Osteoblast (primary cell): ENCODE measurements around the gene LRRC8D. TPM values are rescaled to one million over a fixed set of nuclear protein-coding genes. Genes with fewer than 3 reads are reported as not detected.
"Not testable (repeated sequence)": the region's sequence is repeated elsewhere in the genome, so short reads cannot be mapped to it uniquely, and the experiment has no call there.

Source experiments
- DNase-seq: peaks from one replicate; pipeline ENCODE4 v3.0.0; 2011; ENCODE audit warnings: low spot score, mixed read lengths; ENCODE audit not compliant: insufficient read length; ENCODE audit errors: missing footprints
- H2AFZ ChIP-seq: 2 replicates; pipeline ENCODE4 v1.6.0; 2011; ENCODE audit warnings: mild to moderate bottlenecking, low read length
- H3K27ac ChIP-seq: 2 replicates; pipeline ENCODE4 v1.5.1; 2011; ENCODE audit warnings: mild to moderate bottlenecking, low read depth, low read length, moderate library complexity
- H3K27me3 ChIP-seq: 2 replicates; pipeline ENCODE4 v1.6.0; 2012; ENCODE audit warnings: mild to moderate bottlenecking, control low read depth, inconsistent platforms, low read length, moderate library complexity; ENCODE audit not compliant: insufficient read depth
- H3K36me3 ChIP-seq: 2 replicates; pipeline ENCODE4 v1.5.1; 2011; ENCODE audit warnings: mild to moderate bottlenecking, low read length, control low read depth, moderate library complexity; ENCODE audit not compliant: insufficient read depth
- H3K4me1 ChIP-seq: 2 replicates; pipeline ENCODE4 v1.5.1; 2011; ENCODE audit warnings: mild to moderate bottlenecking, low read length, control low read depth, moderate library complexity; ENCODE audit not compliant: insufficient read depth
- H3K4me2 ChIP-seq: 2 replicates; pipeline ENCODE4 v1.6.0; 2011; ENCODE audit warnings: mild to moderate bottlenecking, low read length; ENCODE audit not compliant: insufficient read depth
- H3K4me3 ChIP-seq: fragments of 200-600 bp; sonication (generic); 3 replicates; pipeline ENCODE4 v1.5.1; 2012; ENCODE audit warnings: mild to moderate bottlenecking, low read length, inconsistent platforms; ENCODE audit not compliant: insufficient read depth
- H3K79me2 ChIP-seq: 2 replicates; pipeline ENCODE4 v1.6.0; 2012; ENCODE audit warnings: mild to moderate bottlenecking, low read length, control low read depth, inconsistent platforms; ENCODE audit not compliant: insufficient read depth
- H3K9me3 ChIP-seq: 2 replicates; pipeline ENCODE4 v1.5.1; 2011; ENCODE audit warnings: low read depth, low read length, control low read depth
- H4K20me1 ChIP-seq: 2 replicates; pipeline ENCODE4 v1.6.0; 2012; ENCODE audit warnings: mild to moderate bottlenecking, low read length, control low read depth; ENCODE audit not compliant: insufficient read depth
- CTCF ChIP-seq: IDR thresholded peaks from 2 replicates; pipeline ENCODE4 v1.5.1; 2011; ENCODE audit warnings: mild to moderate bottlenecking, low read depth, low read length, moderate library complexity; ENCODE audit errors: extremely low read depth
- total RNA-seq: library from RNA; depleted of rRNA; stranded (reverse); fragments of >200 nt; gene quantifications from 2 replicates; pipeline ENCODE4 v1.2.3, GENCODE V29; 2012

Gene LRRC8D
- 23.6 and 30.4 TPM in 2 replicates for total RNA-seq

GRCh38 chr1:89820422-89821321, at the start of gene LRRC8D:
Gene LRRC8D, plus strand, starts transcription at chr1:89821032. Its CDS starts 112,037 bp downstream, at chr1:89933069.
- no peaks in the 10 kb centered on the region for H4K20me1 ChIP-seq
- no peaks in the 10 kb centered on the region for H3K36me3 ChIP-seq
- TF ChIP-seq CTCF = no peak
- H3K27ac ChIP-seq = no peak within 1 kb of the TSS
- peak; percentile 98 for DNase-seq
- H3K79me2 ChIP-seq = no peaks in the 10 kb centered on the region
- H3K9me3 ChIP-seq = no peaks in the 10 kb centered on the region
- peaks cover 6% of the 10 kb centered on the region for H3K4me1 ChIP-seq
- H2AFZ ChIP-seq = peak within 1 kb of the TSS; percentile 96
- H3K4me3 ChIP-seq = peak within 1 kb of the TSS; percentile 76
- peak within 1 kb of the TSS; percentile 87 for H3K4me2 ChIP-seq
- peaks cover 29% of the 10 kb centered on the region for H3K27me3 ChIP-seq

DNA sequence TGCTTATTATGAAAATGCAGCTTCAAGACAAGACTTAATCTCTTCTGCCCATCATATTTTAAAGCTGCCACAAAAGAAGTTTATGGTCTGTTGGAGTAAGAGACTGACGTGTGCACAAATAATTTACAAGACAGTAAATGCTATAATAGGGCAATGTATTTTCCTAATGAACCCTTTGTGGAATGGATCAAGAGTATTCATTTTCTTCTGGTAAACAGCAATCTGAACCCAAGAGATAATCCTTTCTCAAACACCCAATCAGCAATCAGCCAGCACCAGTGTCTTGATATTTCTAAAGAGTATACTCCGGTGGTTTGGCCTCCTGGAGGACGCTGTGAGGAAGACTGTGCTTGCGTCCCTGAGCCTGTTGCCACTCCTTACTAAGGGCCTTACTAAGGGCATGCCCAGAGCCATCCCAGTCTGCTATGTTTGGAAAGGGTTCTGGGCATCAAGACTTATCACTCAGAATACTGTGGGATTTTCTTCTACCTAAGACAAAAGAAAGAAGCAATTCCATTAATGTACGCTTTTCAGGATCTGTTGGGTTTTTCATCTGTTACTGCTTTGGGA, 48.8 kb upstream of the LRRC8D start:
- Histone ChIP-seq H3K4me2 (no peak overlapping the region), H3K4me1 (no peaks in the 10 kb centered on the region), H3K36me3 (no peaks in the 10 kb centered on the region), H3K4me3 (no peak overlapping the region), H3K79me2 (no peaks in the 10 kb centered on the region), H4K20me1 (no peaks in the 10 kb centered on the region), H3K9me3 (no peaks in the 10 kb centered on the region), H3K27me3 (peaks cover 13% of the 10 kb centered on the region), H3K27ac (no peak overlapping the region), H2AFZ (no peak overlapping the region)
- no peak for DNase-seq
- no peak for TF ChIP-seq CTCF

DNA sequence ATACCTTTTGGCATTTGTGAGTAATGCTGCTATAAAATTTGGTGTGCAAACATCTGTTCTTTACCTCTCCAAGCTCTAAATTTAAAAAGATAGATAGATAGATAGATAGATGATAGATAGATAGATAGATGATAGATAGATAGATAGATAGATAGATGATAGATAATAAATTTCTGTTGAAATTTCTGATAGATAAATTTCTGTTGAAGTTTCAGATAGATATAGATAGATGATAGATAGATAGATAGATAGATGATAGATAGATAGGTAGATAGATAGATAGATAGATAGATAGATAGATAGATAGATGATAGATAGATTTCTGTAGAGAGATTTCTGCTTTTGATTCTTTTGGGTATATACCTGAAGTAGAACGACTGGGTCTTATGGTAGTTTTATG, 44.7 kb upstream of the LRRC8D start:
- H3K27ac ChIP-seq, H2AFZ ChIP-seq, H3K4me3 ChIP-seq, H3K36me3 ChIP-seq, DNase-seq, H3K4me1 ChIP-seq, H3K27me3 ChIP-seq, H4K20me1 ChIP-seq, H3K79me2 ChIP-seq, H3K9me3 ChIP-seq, H3K4me2 ChIP-seq: not testable (repeated sequence)

- not testable (repeated sequence) for H3K36me3 ChIP-seq, H3K4me3 ChIP-seq, H2AFZ ChIP-seq, H3K79me2 ChIP-seq, H3K27me3 ChIP-seq, H4K20me1 ChIP-seq, H3K4me1 ChIP-seq, DNase-seq, H3K27ac ChIP-seq, H3K4me2 ChIP-seq, H3K9me3 ChIP-seq
Measured at GRCh38 chr1:89777271-89777670, 43.6 kb upstream of the LRRC8D start.
